ENCODE results near the gene ITGB1. TPM values are rescaled to one million over a fixed set of nuclear protein-coding genes. Genes with fewer than 3 reads are reported as not detected.

The ITGB1 gene
- total RNA-seq, 1 experiment from 2014 or later, result 223 TPM

- H2BK20ac ChIP-seq (ENCODE audit: low read depth, low read length, poor library complexity, severe bottlenecking), result no peak overlapping the region
- peaks cover 4 to 14% (median 14%) of the 10 kb centered on the region in 3 experiments; a peak in 6 of 7 replicates for H3K36me3 Mint-ChIP-seq (ENCODE audit: insufficient read depth in 1 of 3, low read depth in 3 of 3)
- no peak overlapping the region for H3K4me3 Mint-ChIP-seq
- H4K91ac ChIP-seq (ENCODE audit: insufficient read length, low read depth, low read length), result no peak overlapping the region
- H3K9ac ChIP-seq (ENCODE audit: extremely low read depth, insufficient read length, low read length), result no peak overlapping the region
- no peak overlapping the region for H3K18ac ChIP-seq (ENCODE audit: insufficient read length, low read depth, low read length)
- peaks cover 57% of the 10 kb centered on the region for H3K79me2 ChIP-seq (ENCODE audit: insufficient read depth, low read length)
- H2BK5ac ChIP-seq (ENCODE audit: insufficient read length, low read length), result no peak overlapping the region
- H3K4me2 ChIP-seq (ENCODE audit: insufficient read depth, insufficient read length, low read length), result no peak overlapping the region
- no peak overlapping the region for H2BK12ac ChIP-seq (ENCODE audit: insufficient read length, low read depth, low read length)
- no peak overlapping the region for H3T11ph ChIP-seq (ENCODE audit: low read length)
- TF ChIP-seq CTCF (conservative IDR thresholded peaks at IDR 0.05), result no peak
- no peak overlapping the region for H2BK120ac ChIP-seq (ENCODE audit: low read depth, low read length, poor library complexity, severe bottlenecking)
- H4K5ac ChIP-seq (ENCODE audit: insufficient read length, low read depth, low read length), result no peak overlapping the region
- no peaks in the 10 kb centered on the region for H3K23me2 ChIP-seq (ENCODE audit: insufficient read length, low read depth, low read length, poor library complexity, severe bottlenecking)
- H3K9me3 ChIP-seq (ENCODE audit: control insufficient read depth, low read depth, low read length), result no peaks in the 10 kb centered on the region
- H2BK15ac ChIP-seq (ENCODE audit: low read depth, low read length), result no peak overlapping the region
- peaks cover 36 to 49% of the 10 kb centered on the region in 2 experiments for H3K4me1 Mint-ChIP-seq
- H3K56ac ChIP-seq (ENCODE audit: insufficient read length, low read depth, low read length), result no peak overlapping the region
- peaks cover 16% of the 10 kb centered on the region; the same call in 1 of the 2 replicates for H3K4me1 ChIP-seq (ENCODE audit: insufficient read depth, low read length)
- peaks cover 12% of the 10 kb centered on the region for H3K79me1 ChIP-seq (ENCODE audit: insufficient read depth, low read depth, low read length, poor library complexity, severe bottlenecking)
- H4K8ac ChIP-seq (replicated peaks; ENCODE audit: insufficient read length, low read depth, low read length), result no peak overlapping the region
- no CpG with 5 or more reads among the region's 14 CpGs for WGBS (ENCODE audit: extremely low coverage, insufficient read length, low lambda C conversion rate)
- no peak overlapping the region for H3K23ac ChIP-seq (ENCODE audit: insufficient read length, low read depth, low read length)
- H3K27ac Mint-ChIP-seq, result peak overlapping the region; percentile 31 to 70 (median 59); a peak in 5 of 7 replicates
- H3K9me3 Mint-ChIP-seq, result no peaks in the 10 kb centered on the region
- H3K27ac ChIP-seq (ENCODE audit: insufficient read length, low read depth, low read length), result no peak overlapping the region
- DNase-seq, result peak; percentile 45
- H2AFZ ChIP-seq (ENCODE audit: low read length), result no peak overlapping the region
- no peak overlapping the region for H2AK5ac ChIP-seq (ENCODE audit: insufficient read length, low read length)
- H3K27me3 Mint-ChIP-seq (ENCODE audit: low read depth), result no peaks in the 10 kb centered on the region
- H3K14ac ChIP-seq (ENCODE audit: insufficient read depth, low read length), result no peak overlapping the region
- H3K27me3 ChIP-seq (ENCODE audit: insufficient read depth, low read length), result no peaks in the 10 kb centered on the region
- no peak overlapping the region for H3K4ac ChIP-seq (ENCODE audit: low read depth, low read length)
- H4K20me1 ChIP-seq (ENCODE audit: control insufficient read depth, insufficient read depth, insufficient read length), result no peaks in the 10 kb centered on the region
Observed at GRCh38 chr10:32938554-32939061, 19.4 kb downstream of the ITGB1 start.

Measured in H9 (cell line).